Thyroid gland (tissue), 4 donors: ENCODE results near the gene DIP2C.

Source experiments
- POLR2A ChIP-seq, 2 donors: fragments of 450-650 bp; IDR thresholded peaks; one replicate each; pipeline ENCODE4 v1.6.1; 2017; ENCODE audit warnings: antibody characterized with exemption in 2 of 2, mild to moderate bottlenecking in 2 of 2, moderate library complexity in 1 of 2
- TF ChIP-seq, protein P1 (sequence below), 6 experiments: fragments of 200-600 bp in 3 of 6; fragments of 450-650 bp in 3 of 6; sonication (generic) in 3 of 6; IDR thresholded peaks; one replicate each; pipeline ENCODE4 v1.5.1; 2016 to 2019; ENCODE audit warnings: antibody characterized with exemption in 6 of 6, mild to moderate bottlenecking in 2 of 6, inconsistent platforms in 1 of 6, moderate library complexity in 1 of 6

DNA sequence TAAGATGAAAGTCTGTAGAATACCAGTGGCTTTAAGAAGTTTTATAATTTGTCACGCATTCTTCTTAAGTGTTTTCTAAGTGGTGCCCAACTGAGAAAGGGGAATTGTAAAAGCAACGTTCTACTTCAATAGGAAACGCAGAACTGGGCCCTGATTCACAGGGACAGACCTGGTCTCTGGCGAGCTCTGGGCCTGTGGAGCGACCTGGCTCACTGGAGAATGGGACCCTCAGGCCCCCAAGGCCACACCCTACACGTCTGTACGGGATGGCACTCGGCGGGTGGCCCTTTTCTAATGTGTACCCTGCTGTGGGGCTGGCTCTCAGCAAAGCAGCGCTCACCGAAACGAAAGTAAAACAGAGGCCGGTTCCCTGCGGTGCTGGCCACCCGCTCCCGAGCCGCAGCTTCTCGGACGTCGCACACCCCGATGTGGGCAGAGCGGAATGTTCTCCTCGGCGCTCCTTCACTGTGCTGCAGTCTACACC, 205.0 kb downstream of the DIP2C start:
- TF ChIP-seq, protein P1, sequence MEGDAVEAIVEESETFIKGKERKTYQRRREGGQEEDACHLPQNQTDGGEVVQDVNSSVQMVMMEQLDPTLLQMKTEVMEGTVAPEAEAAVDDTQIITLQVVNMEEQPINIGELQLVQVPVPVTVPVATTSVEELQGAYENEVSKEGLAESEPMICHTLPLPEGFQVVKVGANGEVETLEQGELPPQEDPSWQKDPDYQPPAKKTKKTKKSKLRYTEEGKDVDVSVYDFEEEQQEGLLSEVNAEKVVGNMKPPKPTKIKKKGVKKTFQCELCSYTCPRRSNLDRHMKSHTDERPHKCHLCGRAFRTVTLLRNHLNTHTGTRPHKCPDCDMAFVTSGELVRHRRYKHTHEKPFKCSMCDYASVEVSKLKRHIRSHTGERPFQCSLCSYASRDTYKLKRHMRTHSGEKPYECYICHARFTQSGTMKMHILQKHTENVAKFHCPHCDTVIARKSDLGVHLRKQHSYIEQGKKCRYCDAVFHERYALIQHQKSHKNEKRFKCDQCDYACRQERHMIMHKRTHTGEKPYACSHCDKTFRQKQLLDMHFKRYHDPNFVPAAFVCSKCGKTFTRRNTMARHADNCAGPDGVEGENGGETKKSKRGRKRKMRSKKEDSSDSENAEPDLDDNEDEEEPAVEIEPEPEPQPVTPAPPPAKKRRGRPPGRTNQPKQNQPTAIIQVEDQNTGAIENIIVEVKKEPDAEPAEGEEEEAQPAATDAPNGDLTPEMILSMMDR (IDR thresholded peaks at IDR 0.05), result no peak
- TF ChIP-seq POLR2A (IDR thresholded peaks at IDR 0.05), result peak; percentile 13 to 16
